SKM-1 (cell line): ENCODE data around the gene SLC12A1.

Experiments used
- DNase-seq: peaks from one replicate; lab custom pipeline; 2025; ENCODE audit not compliant: unreplicated experiment; lab: John Stamatoyannopoulos, UW

Gene SLC12A1

DNA sequence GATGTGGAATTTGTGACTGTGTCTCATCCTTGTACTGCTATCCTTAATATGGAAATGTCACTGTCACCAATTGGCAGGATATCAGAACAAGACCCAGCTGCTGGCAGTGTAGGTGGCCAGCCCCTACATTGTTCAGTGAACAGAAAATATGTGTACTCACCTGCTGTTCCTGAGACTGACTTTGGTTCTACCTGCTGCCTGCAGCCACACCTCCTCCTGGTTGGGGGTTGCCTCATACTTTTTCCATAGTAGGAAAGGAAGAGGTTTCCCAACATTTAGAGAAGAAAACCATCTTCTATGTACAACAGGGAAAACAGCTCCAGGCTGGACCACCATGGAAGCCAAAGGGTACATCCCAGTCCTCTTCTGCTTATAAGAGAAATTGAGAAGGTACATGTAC lies 35.9 kb downstream of the SLC12A1 start:
- DNase-seq = no peak

- no peak for DNase-seq
Measured at GRCh38 chr15:48242535-48242934, 36.4 kb downstream of the SLC12A1 start.

GRCh38 chr15:48244921-48245320 lies 38.8 kb downstream of the SLC12A1 start:
- no peak for DNase-seq

DNA sequence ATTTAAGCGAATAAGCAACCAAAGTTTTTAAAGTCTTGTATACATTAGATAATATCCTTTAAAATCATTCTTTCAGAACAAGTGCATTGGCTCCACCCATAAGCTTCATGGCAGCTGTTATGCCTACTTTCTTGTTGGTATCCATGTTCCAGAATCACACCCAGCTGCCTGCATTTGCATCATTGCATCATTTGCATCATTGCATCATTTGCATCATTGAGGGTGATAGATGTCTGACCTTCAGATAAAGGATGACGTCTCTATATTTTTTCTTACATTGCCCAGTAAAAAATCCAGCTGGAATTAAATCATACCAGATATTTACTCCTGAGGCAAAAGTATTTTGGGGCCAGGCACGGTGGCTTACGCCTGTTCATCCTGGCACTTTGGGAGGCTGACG lies 42.3 kb downstream of the SLC12A1 start:
- no peak for DNase-seq

DNA sequence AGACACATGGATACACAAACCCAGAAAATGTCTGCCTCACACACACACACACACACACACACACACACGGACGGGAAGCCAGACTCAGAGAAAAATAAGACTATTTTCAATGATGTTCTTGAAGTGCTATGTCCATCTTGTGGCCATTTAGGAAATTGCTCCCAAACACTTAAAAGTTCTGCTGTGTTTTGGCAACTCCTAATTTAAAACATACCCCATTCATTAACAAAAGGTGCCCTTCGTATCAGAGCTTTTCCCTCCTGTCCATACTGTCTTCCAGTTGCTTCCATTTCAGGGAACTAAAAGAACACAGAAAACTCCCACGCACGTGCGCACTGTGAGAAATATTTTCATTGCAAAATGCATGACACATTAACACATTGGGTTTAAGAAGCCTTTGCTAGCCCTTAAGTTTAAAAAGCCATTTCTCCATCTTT lies 44.6 kb downstream of the SLC12A1 start:
- DNase-seq = peak; percentile 12

DNA sequence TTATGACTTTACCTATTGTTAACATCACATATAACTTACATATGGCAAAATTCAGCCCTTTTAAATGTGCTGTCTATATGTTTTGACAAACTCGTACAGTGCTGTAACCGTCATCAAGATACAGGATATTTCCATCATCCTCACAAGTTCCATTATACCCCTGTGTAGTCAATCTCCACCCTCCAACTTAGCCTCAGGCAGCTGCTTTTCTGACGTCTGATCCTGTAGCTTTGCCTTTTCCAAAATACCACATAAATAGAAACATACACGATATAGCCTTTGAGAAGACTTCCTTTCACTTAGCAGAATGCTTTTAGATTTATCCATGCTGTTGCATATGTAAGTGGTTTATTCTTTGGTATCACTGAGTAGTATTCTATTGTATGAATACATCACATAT lies 47.1 kb downstream of the SLC12A1 start:
- no peak for DNase-seq

DNA sequence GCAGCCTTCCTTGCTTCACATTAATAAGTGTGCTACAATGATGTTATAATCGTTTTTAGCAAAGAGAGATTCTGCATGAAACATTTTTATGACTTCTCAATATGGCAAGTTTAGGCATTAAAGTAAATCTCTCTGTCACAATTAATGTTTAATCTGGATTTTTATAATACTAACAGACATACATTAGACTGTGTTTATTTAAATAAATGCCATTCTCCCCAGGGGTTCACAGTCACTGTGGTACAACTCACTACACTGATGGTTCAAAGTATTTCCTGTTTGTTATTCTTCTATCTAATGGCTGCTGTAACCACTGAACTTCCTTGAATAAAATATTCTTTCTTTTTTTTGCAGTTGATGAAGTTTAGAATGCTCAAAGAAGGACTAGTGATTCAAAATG lies 59.0 kb downstream of the SLC12A1 start:
- no peak for DNase-seq

- DNase-seq = no peak
Measured at GRCh38 chr15:48266024-48266689, 60.1 kb downstream of the SLC12A1 start.

DNA sequence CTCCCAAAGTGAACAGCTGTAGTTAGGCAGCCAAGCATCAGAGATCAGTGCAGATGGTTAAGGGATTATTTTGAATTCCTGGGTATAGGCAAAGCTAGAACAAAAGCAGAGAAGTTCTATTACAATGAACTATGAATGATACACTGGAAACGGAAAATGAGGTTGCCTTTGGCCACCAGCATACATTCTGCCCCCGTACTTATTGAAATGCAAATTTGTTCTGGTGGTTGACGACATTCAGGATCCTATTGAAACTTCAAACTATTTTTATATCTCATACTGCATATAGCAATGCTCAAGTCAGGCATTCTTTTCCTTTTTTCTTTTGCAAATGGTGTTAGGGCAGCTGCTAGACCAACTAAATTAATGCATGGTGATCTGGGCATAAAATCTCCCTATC lies 61.7 kb downstream of the SLC12A1 start:
- DNase-seq = no peak

GRCh38 chr15:48273049-48273448 lies 66.9 kb downstream of the SLC12A1 start:
- DNase-seq = no peak

- no peak for DNase-seq
Measured at GRCh38 chr15:48278666-48279065, 72.6 kb downstream of the SLC12A1 start.

DNA sequence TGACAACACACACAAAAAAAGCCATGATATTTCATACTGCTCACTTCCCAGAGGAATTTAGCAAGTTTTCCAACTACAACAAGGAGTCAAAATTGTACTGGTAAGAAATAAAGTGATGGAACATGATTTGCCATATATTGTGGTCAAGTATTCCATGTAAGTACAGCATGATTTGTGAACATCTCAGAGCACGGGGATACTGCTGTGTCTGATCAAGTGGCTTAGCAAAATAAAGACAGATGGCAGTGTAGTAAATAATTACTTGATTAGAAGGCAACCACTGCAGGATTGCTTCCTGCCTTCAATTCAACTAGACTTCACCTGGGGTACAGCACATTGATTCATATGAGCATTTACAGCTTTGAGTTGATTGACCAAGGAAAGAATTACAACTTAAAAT lies 73.5 kb downstream of the SLC12A1 start:
- DNase-seq = no peak

DNA sequence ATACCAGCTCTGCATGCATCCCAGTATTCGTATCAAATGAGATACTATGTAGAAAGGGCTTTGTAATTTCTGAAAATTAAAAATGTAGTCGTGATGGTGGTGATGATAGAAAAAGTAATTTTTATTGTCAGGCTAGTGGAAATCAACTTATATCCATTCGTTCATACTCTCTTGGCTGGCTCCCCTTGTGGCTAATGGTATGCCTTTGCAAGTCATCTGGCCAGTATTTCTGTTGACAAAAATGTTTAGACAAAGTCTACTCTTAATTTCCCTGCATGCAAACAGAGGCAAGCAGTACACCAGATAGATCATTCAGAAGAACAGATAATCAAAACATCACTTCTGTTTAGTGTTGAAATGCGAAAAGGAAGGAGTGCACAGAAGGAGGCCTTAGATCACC lies 75.6 kb downstream of the SLC12A1 start:
- no peak for DNase-seq

DNA sequence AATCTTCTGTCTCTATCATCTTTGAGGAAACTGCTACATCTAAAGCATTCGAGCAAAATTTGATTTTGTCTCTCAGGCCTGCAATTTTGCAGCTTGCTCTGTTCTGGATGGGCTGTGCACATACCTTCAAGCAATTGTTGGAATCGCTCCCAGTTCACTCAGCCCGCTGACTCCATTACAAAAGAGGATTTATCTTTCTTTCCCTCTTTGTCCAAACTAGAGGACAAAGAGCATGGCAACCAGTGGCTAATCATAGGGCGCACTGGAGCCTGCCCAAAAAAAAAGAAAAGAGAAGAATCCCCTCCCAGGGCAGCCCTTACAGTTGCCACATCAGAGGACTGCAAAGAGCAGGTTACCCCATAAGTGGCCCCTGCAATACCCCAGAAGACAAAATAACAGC lies 76.1 kb downstream of the SLC12A1 start:
- no peak for DNase-seq

DNA sequence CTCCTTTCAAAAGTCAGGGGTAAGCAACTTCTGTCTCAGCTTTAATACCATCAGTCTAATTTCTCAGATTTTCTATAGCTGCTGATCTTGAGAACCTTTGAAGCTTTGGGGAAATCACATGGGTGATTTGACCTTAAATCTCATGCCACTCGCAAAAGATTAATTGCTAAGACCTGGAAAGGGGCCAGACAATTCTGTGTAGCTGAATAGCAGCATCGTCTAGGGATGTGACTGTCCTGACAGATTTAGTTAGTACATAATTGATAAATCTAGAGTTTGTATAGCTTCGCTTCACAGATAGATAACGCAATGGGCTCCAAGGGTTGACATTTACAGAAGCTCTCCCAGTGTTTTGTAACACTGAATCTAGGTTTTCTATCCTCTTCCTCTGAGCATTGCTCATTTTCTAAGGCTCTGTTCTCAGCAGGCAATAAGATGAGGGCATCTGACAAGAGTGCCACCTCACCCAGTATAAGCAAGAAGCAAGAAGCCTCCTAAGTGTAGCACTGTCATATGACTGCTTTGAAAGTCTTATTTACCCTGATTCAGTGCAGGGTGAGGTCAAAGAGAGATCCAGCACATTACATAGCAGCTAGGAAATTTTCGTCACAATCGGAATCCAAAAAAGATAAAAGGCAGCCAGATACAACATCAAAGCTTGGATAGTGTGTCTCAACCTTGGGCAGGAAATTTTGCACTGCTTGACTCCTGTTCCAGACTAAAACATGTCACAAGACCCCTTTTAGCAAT lies 77.5 kb downstream of the SLC12A1 start:
- DNase-seq = no peak

DNA sequence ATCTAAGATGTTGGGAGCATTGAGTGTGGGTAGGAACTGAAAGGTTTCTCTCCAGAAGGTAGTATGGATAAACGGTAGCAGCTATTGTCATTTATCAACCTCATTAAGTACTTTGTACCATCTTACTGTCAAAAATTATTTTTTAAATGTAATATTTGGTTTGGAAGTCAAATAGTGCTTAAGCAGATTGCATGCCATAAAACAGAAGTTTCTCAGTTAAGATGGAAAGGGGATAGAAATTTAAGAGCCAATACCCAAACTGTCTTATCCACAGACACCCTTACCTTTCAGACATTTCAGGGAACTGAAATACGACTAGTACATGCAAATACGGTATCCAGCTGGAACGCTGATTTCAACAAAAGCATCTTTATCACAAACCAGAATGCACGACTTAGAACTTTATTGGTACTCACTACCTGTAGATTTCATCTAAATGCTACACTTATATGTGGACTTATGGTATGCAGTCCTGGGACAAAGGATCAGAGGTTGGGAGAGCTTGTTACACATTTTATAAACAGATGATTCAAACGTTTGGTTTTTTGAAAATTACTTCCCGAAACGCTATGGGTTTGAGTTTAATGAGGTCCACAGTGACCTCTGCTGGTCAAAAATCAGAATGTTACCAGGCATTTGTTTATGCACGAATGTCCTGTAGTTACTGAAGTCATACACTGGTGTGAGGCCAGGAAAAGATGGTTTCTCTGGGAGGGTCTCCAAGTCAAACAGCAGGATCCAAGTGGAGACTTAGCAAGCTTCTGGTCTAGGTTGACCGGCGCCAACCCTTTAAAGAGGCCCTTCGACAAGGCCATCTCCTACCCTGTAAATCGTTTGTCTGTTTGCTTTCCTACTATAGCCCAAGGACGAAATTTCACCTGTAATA lies 79.5 kb downstream of the SLC12A1 start:
- DNase-seq = peak; percentile 73

DNA sequence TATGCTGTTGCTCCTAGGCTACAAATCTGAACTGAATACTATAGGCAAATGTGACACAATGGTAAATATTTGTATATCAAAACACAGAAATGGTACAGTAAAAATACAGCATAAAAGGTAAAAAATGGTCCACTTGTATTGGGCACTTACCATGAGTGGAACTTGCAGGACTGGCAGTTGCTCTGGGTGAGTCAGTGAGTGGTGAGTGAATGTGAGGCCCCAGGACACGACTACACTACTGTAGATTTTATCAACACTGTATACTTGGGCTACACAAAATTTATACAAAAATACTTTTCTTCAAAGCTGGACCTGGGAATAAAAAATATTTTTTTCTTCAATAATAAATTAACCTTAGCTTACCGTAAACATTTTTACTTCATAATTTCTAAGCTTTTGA lies 83.5 kb downstream of the SLC12A1 start:
- DNase-seq = no peak

DNA sequence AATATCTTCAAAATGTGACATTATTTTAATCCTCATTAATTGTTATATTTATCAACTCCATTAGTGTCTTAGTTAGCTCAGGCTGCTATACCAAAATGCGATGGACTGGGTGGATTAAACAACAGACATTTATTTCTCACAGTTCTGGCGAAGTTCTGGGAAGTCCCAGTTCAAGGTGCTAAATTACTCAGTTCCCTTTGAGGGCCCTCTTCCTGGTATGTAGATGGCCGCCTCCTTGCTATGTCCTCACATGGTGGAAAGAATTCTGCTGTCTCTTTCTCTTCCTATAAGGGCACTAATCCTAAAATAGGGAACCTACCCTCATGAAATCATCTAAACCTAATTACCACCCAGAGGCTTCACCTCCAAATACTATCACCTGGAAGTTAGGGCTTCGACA lies 86.4 kb downstream of the SLC12A1 start:
- DNase-seq = no peak

DNA sequence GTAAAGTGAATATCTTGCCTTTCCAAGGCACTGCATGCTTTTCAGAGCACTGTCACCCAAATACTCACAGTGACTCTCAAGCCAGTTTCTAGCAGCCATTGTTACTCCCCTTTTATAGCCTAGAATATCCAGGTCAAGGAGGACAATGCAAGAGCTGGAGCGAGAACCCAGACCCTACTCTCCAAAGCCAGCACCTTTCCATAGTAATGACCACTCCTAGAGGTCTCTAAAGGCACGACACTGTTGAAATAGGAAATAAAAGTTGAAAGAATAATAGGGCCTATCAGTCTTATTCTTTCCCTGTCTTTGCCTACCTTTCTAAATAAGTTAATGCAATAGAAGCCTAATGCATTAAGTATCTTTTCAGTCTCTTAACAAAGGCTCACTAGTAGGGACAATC lies 91.6 kb downstream of the SLC12A1 start:
- no peak for DNase-seq

DNA sequence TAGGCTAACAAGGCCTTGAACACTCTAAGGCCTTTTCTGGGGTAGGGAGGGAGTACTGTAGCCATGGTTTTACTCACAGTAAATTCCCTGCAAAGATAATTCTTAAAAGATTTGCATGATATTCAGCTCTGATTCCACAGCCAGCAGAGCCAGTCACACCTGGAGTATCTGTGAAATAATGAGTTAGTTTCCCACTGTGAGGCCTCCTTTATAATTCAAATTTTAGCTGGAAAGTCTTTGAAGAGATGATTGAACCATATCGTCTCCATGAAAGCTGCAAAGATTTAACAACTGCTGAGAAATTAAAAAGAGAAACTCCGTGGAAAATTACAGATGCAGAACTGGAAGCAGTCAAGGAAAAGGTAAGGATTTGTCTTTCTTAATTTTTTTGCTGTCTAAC lies 92.8 kb downstream of the SLC12A1 start:
- no peak for DNase-seq

- no peak for DNase-seq
Measured at GRCh38 chr15:48300038-48300437, 93.9 kb downstream of the SLC12A1 start.

- no peak for DNase-seq
Measured at GRCh38 chr15:48304398-48304797, 98.3 kb downstream of the SLC12A1 start.
